Measurements from ENCODE around the gene HLA-DRB5.

GRCh38 chr6:32558426-32559057, 28.5 kb upstream of the HLA-DRB5 start:
- no peak for TF ChIP-seq POLR2A (IDR thresholded peaks at IDR 0.05)
- TF ChIP-seq CTCF (IDR thresholded peaks at IDR 0.05) = no peak
